GM10266 (cell line): Measurements from ENCODE around the gene CACNA1C.

ENCODE experiments used
- DNase-seq: peaks from one replicate; pipeline ENCODE4 v3.0.0; 2012; ENCODE audit errors: extremely low spot score
- CTCF ChIP-seq: IDR thresholded peaks from 2 replicates; pipeline ENCODE4 v1.5.1; 2012; ENCODE audit warnings: mild to moderate bottlenecking, low read depth; ENCODE audit not compliant: control insufficient read depth, insufficient read depth; ENCODE audit errors: missing control alignments

The CACNA1C gene

GRCh38 chr12:2190085-2190484 lies 137.3 kb downstream of the CACNA1C start:
- TF ChIP-seq CTCF: no peak
- no peak for DNase-seq

- no peak for TF ChIP-seq CTCF
Observed at GRCh38 chr12:2190896-2191533, 138.2 kb downstream of the CACNA1C start.

GRCh38 chr12:2191534-2192153 lies 138.9 kb downstream of the CACNA1C start:
- no peak for DNase-seq
- TF ChIP-seq CTCF: no peak

More at GRCh38 chr12:2190896-2191533, 138.2 kb downstream of the CACNA1C start:
- DNase-seq: no peak

- TF ChIP-seq CTCF: no peak
- DNase-seq: no peak
Observed at GRCh38 chr12:2192231-2192630, 139.4 kb downstream of the CACNA1C start.

GRCh38 chr12:2194060-2194459 lies 141.3 kb downstream of the CACNA1C start:
- TF ChIP-seq CTCF: no peak
- no peak for DNase-seq

GRCh38 chr12:2194571-2194970 lies 141.8 kb downstream of the CACNA1C start:
- no peak for DNase-seq
- no peak for TF ChIP-seq CTCF

GRCh38 chr12:2195085-2195484 lies 142.3 kb downstream of the CACNA1C start:
- DNase-seq: no peak
- TF ChIP-seq CTCF: no peak
